GM23338 (cell line): ENCODE measurements around the gene RELB. TPM values are rescaled to one million over a fixed set of nuclear protein-coding genes. Genes with fewer than 3 reads are reported as not detected.

Source experiments
- ATAC-seq: fragments of 200-7000 bp; cut with Tn5 transposase; 3 replicates; pipeline ENCODE4 v1.9.1; 2020
- DNase-seq: peaks from one replicate; pipeline ENCODE4 v3.0.0-alpha.2; 2015; ENCODE audit warnings: low spot score
- H2AFZ ChIP-seq: fragments of 200-600 bp; sonication (generic); 2 replicates; pipeline ENCODE4 v1.8.0; 2016; ENCODE audit warnings: antibody characterized with exemption, mild to moderate bottlenecking, moderate library complexity
- H3F3A ChIP-seq: fragments of 200-600 bp; sonication (generic); replicated peaks from 2 replicates; pipeline ENCODE4 v1.8.0; 2017; ENCODE audit warnings: antibody characterized with exemption, mixed run types, low read depth
- H3K27ac ChIP-seq: fragments of 200-600 bp; sonication (generic); 2 replicates; pipeline ENCODE4 v1.6.1; 2016; ENCODE audit warnings: low read depth
- H3K27me3 ChIP-seq: fragments of 200-600 bp; sonication (generic); 2 replicates; pipeline ENCODE4 v1.8.0; 2016; ENCODE audit warnings: mild to moderate bottlenecking, mixed run types, moderate library complexity; ENCODE audit not compliant: insufficient read depth
- H3K36me3 ChIP-seq: fragments of 200-600 bp; sonication (generic); 2 replicates; pipeline ENCODE4 v1.8.0; 2016; ENCODE audit warnings: mild to moderate bottlenecking; ENCODE audit not compliant: insufficient read depth
- H3K4me1 ChIP-seq: fragments of 200-600 bp; sonication (generic); 2 replicates; pipeline ENCODE4 v1.8.0; 2016; ENCODE audit warnings: mild to moderate bottlenecking, moderate library complexity; ENCODE audit not compliant: insufficient read depth
- H3K4me2 ChIP-seq: fragments of 200-600 bp; sonication (generic); 2 replicates; pipeline ENCODE4 v1.7.1; 2017; ENCODE audit warnings: mixed run types
- H3K4me3 ChIP-seq: fragments of 200-600 bp; sonication (generic); 2 replicates; pipeline ENCODE4 v1.6.1; 2016; ENCODE audit warnings: mixed run types
- H3K79me2 ChIP-seq: fragments of 200-600 bp; sonication (generic); replicated peaks from 2 replicates; pipeline ENCODE4 v1.8.0; 2017; ENCODE audit warnings: mild to moderate bottlenecking; ENCODE audit not compliant: insufficient read depth
- H3K9me2 ChIP-seq: fragments of 200-600 bp; sonication (generic); 2 replicates; pipeline ENCODE4 v1.8.0; 2017; ENCODE audit not compliant: insufficient read depth
- H4K20me1 ChIP-seq: fragments of 200-600 bp; sonication (generic); replicated peaks from 2 replicates; pipeline ENCODE4 v1.8.0; 2017; ENCODE audit warnings: mild to moderate bottlenecking; ENCODE audit not compliant: insufficient read depth
- H3K27ac Mint-ChIP-seq: 2 replicates; pipeline ENCODE4 v1.8.0; 2020; ENCODE audit warnings: inconsistent platforms, mild to moderate bottlenecking, moderate library complexity, mixed read lengths
- H3K27me3 Mint-ChIP-seq: 3 replicates; pipeline ENCODE4 v1.8.0; 2022; ENCODE audit warnings: low read depth, mild to moderate bottlenecking, moderate library complexity, mixed read lengths, inconsistent platforms; ENCODE audit not compliant: insufficient read depth, poor library complexity
- H3K36me3 Mint-ChIP-seq: 3 replicates; pipeline ENCODE4 v1.8.0; 2021; ENCODE audit warnings: low read depth, mild to moderate bottlenecking, inconsistent platforms, moderate library complexity, mixed read lengths
- H3K4me1 Mint-ChIP-seq: 3 replicates; pipeline ENCODE4 v1.8.0; 2020; ENCODE audit warnings: mild to moderate bottlenecking, inconsistent platforms, mixed read lengths
- H3K4me3 Mint-ChIP-seq: 3 replicates; pipeline ENCODE4 v1.8.0; 2021; ENCODE audit warnings: moderate library complexity, mild to moderate bottlenecking, inconsistent platforms, mixed read lengths
- H3K9me3 Mint-ChIP-seq: 3 replicates; pipeline ENCODE4 v1.8.0; 2020; ENCODE audit warnings: moderate library complexity, mild to moderate bottlenecking, inconsistent platforms, mixed read lengths
- CREB1 ChIP-seq: fragments of 250-450 bp; sonication (Bioruptor Pico); IDR thresholded peaks from 2 replicates; pipeline ENCODE4 v1.5.0; 2020; ENCODE audit warnings: low read depth, mild to moderate bottlenecking, moderate library complexity
- NANOG ChIP-seq: IDR thresholded peaks from 2 replicates; pipeline ENCODE4 v1.6.1; 2016; ENCODE audit warnings: antibody characterized with exemption, borderline replicate concordance
- POLR2AphosphoS5 ChIP-seq: IDR thresholded peaks from 2 replicates; pipeline ENCODE4 v1.6.1; 2016; ENCODE audit warnings: antibody characterized with exemption, low read depth
- ZNF114 ChIP-seq: fragments of 250-450 bp; sonication (Bioruptor Pico); IDR thresholded peaks from 2 replicates; pipeline ENCODE4 v1.5.0; 2020; ENCODE audit warnings: mild to moderate bottlenecking, moderate library complexity
- ZNF462 ChIP-seq: fragments of 250-450 bp; sonication (Bioruptor Pico); IDR thresholded peaks from 2 replicates; pipeline ENCODE4 v1.5.0; 2020; ENCODE audit warnings: mild to moderate bottlenecking, moderate library complexity
- polyA plus RNA-seq: library from polyadenylated mRNA; unstranded; fragments of >200 nt; fragmentation: Nextera tagmentation; extraction: Ambion mirVana; gene quantifications from 2 replicates; pipeline ENCODE4 v1.2.1, GENCODE V29; 2016
- total RNA-seq: library from RNA; depleted of rRNA; stranded (reverse); fragments of >200 nt; shearing (Covaris generic); gene quantifications from 2 replicates; pipeline ENCODE4 v1.2.3, GENCODE V29; 2014
- TF ChIP-seq, protein P1 (sequence below), 2 experiments: fragments of 200-600 bp in 1 of 2; sonication (generic) in 1 of 2; conservative IDR thresholded peaks; 2 replicates each; pipeline versions ENCODE4 v1.5.1 to v1.6.1; 2016 to 2017; ENCODE audit warnings: antibody characterized with exemption in 2 of 2, low read depth in 2 of 2, mild to moderate bottlenecking in 2 of 2, moderate library complexity in 1 of 2
- TF ChIP-seq, protein P2 (sequence below): IDR thresholded peaks from one replicate; pipeline ENCODE4 v1.6.1; 2018; ENCODE audit warnings: antibody characterized with exemption; ENCODE audit not compliant: unreplicated experiment

Gene RELB
- total and polyA plus RNA-seq, 2 experiments from 2014 or later = 7.9 to 13.1 TPM

GRCh38 chr19:45066921-45067661, 65.8 kb downstream of the RELB start:
- Histone ChIP-seq H2AFZ (no peak overlapping the region), H3K4me1 (no peaks in the 10 kb centered on the region), H3K27me3 (no peaks in the 10 kb centered on the region), H3F3A (peaks cover 3% of the 10 kb centered on the region; the same call in 1 of the 2 replicates), H3K4me3 (no peak overlapping the region), H3K36me3 (peaks cover 8% of the 10 kb centered on the region; the same call in 1 of the 2 replicates), H4K20me1 (peaks cover 6% of the 10 kb centered on the region), H3K27ac (no peak overlapping the region), H3K9me2 (no peaks in the 10 kb centered on the region), H3K4me2 (no peak overlapping the region), H3K79me2 (peaks cover 4% of the 10 kb centered on the region; the same call in 1 of the 2 replicates)
- no peak for ATAC-seq
- no peak for TF ChIP-seq POLR2AphosphoS5
- no peak for TF ChIP-seq ZNF114 (CRISPR knock-in tag)
- no peak for TF ChIP-seq ZNF462
- TF ChIP-seq, protein P1, sequence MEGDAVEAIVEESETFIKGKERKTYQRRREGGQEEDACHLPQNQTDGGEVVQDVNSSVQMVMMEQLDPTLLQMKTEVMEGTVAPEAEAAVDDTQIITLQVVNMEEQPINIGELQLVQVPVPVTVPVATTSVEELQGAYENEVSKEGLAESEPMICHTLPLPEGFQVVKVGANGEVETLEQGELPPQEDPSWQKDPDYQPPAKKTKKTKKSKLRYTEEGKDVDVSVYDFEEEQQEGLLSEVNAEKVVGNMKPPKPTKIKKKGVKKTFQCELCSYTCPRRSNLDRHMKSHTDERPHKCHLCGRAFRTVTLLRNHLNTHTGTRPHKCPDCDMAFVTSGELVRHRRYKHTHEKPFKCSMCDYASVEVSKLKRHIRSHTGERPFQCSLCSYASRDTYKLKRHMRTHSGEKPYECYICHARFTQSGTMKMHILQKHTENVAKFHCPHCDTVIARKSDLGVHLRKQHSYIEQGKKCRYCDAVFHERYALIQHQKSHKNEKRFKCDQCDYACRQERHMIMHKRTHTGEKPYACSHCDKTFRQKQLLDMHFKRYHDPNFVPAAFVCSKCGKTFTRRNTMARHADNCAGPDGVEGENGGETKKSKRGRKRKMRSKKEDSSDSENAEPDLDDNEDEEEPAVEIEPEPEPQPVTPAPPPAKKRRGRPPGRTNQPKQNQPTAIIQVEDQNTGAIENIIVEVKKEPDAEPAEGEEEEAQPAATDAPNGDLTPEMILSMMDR (conservative IDR thresholded peaks at IDR 0.05; ENCODE audit: low read depth in 2 of 2) = 0 out of 4 replicates have a peak, but pooled peaks of 1 of the 2 experiments have one; percentile 3
- TF ChIP-seq, protein P2, sequence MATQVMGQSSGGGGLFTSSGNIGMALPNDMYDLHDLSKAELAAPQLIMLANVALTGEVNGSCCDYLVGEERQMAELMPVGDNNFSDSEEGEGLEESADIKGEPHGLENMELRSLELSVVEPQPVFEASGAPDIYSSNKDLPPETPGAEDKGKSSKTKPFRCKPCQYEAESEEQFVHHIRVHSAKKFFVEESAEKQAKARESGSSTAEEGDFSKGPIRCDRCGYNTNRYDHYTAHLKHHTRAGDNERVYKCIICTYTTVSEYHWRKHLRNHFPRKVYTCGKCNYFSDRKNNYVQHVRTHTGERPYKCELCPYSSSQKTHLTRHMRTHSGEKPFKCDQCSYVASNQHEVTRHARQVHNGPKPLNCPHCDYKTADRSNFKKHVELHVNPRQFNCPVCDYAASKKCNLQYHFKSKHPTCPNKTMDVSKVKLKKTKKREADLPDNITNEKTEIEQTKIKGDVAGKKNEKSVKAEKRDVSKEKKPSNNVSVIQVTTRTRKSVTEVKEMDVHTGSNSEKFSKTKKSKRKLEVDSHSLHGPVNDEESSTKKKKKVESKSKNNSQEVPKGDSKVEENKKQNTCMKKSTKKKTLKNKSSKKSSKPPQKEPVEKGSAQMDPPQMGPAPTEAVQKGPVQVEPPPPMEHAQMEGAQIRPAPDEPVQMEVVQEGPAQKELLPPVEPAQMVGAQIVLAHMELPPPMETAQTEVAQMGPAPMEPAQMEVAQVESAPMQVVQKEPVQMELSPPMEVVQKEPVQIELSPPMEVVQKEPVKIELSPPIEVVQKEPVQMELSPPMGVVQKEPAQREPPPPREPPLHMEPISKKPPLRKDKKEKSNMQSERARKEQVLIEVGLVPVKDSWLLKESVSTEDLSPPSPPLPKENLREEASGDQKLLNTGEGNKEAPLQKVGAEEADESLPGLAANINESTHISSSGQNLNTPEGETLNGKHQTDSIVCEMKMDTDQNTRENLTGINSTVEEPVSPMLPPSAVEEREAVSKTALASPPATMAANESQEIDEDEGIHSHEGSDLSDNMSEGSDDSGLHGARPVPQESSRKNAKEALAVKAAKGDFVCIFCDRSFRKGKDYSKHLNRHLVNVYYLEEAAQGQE = no peak
- no peak for TF ChIP-seq NANOG
- TF ChIP-seq CREB1 (CRISPR knock-in tag) = no peak
- Mint-ChIP-seq H3K36me3 (peaks cover 67% of the 10 kb centered on the region), H3K4me1 (peaks cover 4% of the 10 kb centered on the region; the same call in 2 of the 3 replicates), H3K9me3 (no peaks in the 10 kb centered on the region), H3K27ac (peak overlapping the region; percentile 81), H3K27me3 (peaks cover 18% of the 10 kb centered on the region), H3K4me3 (no peak overlapping the region)
- DNase-seq = no peak
